Heart left ventricle (tissue), 13 donors: ENCODE data around the gene XIRP2.

ENCODE experiments used
- POLR2A ChIP-seq, 2 donors: fragments of 450-650 bp; IDR thresholded peaks; one replicate each; pipeline ENCODE4 v1.6.1; 2017; ENCODE audit warnings: antibody characterized with exemption in 2 of 2, mild to moderate bottlenecking in 2 of 2, moderate library complexity in 2 of 2
- TF ChIP-seq, protein P1 (sequence below), 12 donors: fragments of 200-600 bp; sonication (generic) in 4 of 12; IDR thresholded peaks; one replicate each; pipeline versions ENCODE4 v1.5.0 to v1.8.0; 2018 to 2022; ENCODE audit warnings: antibody characterized with exemption in 12 of 12, mild to moderate bottlenecking in 5 of 12
- donor health status: ischemic (EF 13 %, LVEDD 7.1; RV severe dilation, severe dysfunction).
- donor health status: DM: no; HTN: yes; CAD: no.
- donor health status: DM: no; HTN: no; CAD: no.
- donor health status: ischemic (EF 25% LVEDD 6.9; RV normal size, moderate dysfunction).
- donor health status: ischemic (EF 25% LVEDD 5.7; RV mildly dilated, moderate dysfunction).
- donor health status: ischemic (EF 35%, LVEDD 5.7; RV mildly dilated, moderate dysfunction).
- donor health status: nonischemic (EF 11% LVEDD 7.7; RV severe dilation, severe dysfunction).
- donor health status: DM: yes; HTN: yes; CAD: no.
- donor health status: PGD.
- donor health status: ischemic (EF 29% LVEDD 5.4; RV normal size, mild dysfunction).
- donor health status: nonischemic (EF 23%, LVEDD 6.1; RV moderate dilation, normal function).

DNA sequence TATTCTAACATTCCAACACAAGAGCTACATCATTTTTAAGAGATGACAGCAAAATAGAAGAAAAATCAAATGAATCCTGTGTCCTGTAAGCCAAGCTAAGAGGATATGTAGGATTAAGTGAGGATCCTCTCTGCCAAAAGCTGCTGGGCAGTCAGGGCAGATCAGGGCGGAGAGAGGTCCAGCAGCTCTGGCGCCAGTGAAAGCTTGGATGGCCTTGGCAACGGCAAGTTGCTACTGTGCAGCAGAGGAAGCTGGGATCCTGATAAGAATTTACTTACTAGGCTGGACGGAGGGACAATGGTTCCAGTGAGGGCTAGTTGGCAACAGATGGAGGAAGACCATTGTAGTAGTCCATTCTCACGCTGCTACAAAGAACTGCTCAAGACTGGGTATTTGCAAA, 391.5 kb downstream of the XIRP2 start:
- TF ChIP-seq, protein P1, sequence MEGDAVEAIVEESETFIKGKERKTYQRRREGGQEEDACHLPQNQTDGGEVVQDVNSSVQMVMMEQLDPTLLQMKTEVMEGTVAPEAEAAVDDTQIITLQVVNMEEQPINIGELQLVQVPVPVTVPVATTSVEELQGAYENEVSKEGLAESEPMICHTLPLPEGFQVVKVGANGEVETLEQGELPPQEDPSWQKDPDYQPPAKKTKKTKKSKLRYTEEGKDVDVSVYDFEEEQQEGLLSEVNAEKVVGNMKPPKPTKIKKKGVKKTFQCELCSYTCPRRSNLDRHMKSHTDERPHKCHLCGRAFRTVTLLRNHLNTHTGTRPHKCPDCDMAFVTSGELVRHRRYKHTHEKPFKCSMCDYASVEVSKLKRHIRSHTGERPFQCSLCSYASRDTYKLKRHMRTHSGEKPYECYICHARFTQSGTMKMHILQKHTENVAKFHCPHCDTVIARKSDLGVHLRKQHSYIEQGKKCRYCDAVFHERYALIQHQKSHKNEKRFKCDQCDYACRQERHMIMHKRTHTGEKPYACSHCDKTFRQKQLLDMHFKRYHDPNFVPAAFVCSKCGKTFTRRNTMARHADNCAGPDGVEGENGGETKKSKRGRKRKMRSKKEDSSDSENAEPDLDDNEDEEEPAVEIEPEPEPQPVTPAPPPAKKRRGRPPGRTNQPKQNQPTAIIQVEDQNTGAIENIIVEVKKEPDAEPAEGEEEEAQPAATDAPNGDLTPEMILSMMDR (IDR thresholded peaks at IDR 0.05): no peak
- TF ChIP-seq POLR2A (IDR thresholded peaks at IDR 0.05): no peak
